GM23338 (cell line): Measurements from ENCODE around the gene ZNF112. TPM values are rescaled to one million over a fixed set of nuclear protein-coding genes. Genes with fewer than 3 reads are reported as not detected.

Source experiments
- ATAC-seq: fragments of 200-7000 bp; cut with Tn5 transposase; 3 replicates; pipeline ENCODE4 v1.9.1; 2020
- DNase-seq: peaks from one replicate; pipeline ENCODE4 v3.0.0-alpha.2; 2015; ENCODE audit warnings: low spot score
- H2AFZ ChIP-seq: fragments of 200-600 bp; sonication (generic); 2 replicates; pipeline ENCODE4 v1.8.0; 2016; ENCODE audit warnings: antibody characterized with exemption, mild to moderate bottlenecking, moderate library complexity
- H3F3A ChIP-seq: fragments of 200-600 bp; sonication (generic); replicated peaks from 2 replicates; pipeline ENCODE4 v1.8.0; 2017; ENCODE audit warnings: antibody characterized with exemption, mixed run types, low read depth
- H3K27ac ChIP-seq: fragments of 200-600 bp; sonication (generic); 2 replicates; pipeline ENCODE4 v1.6.1; 2016; ENCODE audit warnings: low read depth
- H3K27me3 ChIP-seq: fragments of 200-600 bp; sonication (generic); 2 replicates; pipeline ENCODE4 v1.8.0; 2016; ENCODE audit warnings: mild to moderate bottlenecking, mixed run types, moderate library complexity; ENCODE audit not compliant: insufficient read depth
- H3K36me3 ChIP-seq: fragments of 200-600 bp; sonication (generic); 2 replicates; pipeline ENCODE4 v1.8.0; 2016; ENCODE audit warnings: mild to moderate bottlenecking; ENCODE audit not compliant: insufficient read depth
- H3K4me1 ChIP-seq: fragments of 200-600 bp; sonication (generic); 2 replicates; pipeline ENCODE4 v1.8.0; 2016; ENCODE audit warnings: mild to moderate bottlenecking, moderate library complexity; ENCODE audit not compliant: insufficient read depth
- H3K4me2 ChIP-seq: fragments of 200-600 bp; sonication (generic); 2 replicates; pipeline ENCODE4 v1.7.1; 2017; ENCODE audit warnings: mixed run types
- H3K4me3 ChIP-seq: fragments of 200-600 bp; sonication (generic); 2 replicates; pipeline ENCODE4 v1.6.1; 2016; ENCODE audit warnings: mixed run types
- H3K79me2 ChIP-seq: fragments of 200-600 bp; sonication (generic); replicated peaks from 2 replicates; pipeline ENCODE4 v1.8.0; 2017; ENCODE audit warnings: mild to moderate bottlenecking; ENCODE audit not compliant: insufficient read depth
- H3K9me2 ChIP-seq: fragments of 200-600 bp; sonication (generic); 2 replicates; pipeline ENCODE4 v1.8.0; 2017; ENCODE audit not compliant: insufficient read depth
- H4K20me1 ChIP-seq: fragments of 200-600 bp; sonication (generic); replicated peaks from 2 replicates; pipeline ENCODE4 v1.8.0; 2017; ENCODE audit warnings: mild to moderate bottlenecking; ENCODE audit not compliant: insufficient read depth
- H3K27ac Mint-ChIP-seq: 2 replicates; pipeline ENCODE4 v1.8.0; 2020; ENCODE audit warnings: inconsistent platforms, mild to moderate bottlenecking, moderate library complexity, mixed read lengths
- H3K27me3 Mint-ChIP-seq: 3 replicates; pipeline ENCODE4 v1.8.0; 2022; ENCODE audit warnings: low read depth, mild to moderate bottlenecking, moderate library complexity, mixed read lengths, inconsistent platforms; ENCODE audit not compliant: insufficient read depth, poor library complexity
- H3K36me3 Mint-ChIP-seq: 3 replicates; pipeline ENCODE4 v1.8.0; 2021; ENCODE audit warnings: low read depth, mild to moderate bottlenecking, inconsistent platforms, moderate library complexity, mixed read lengths
- H3K4me1 Mint-ChIP-seq: 3 replicates; pipeline ENCODE4 v1.8.0; 2020; ENCODE audit warnings: mild to moderate bottlenecking, inconsistent platforms, mixed read lengths
- H3K4me3 Mint-ChIP-seq: 3 replicates; pipeline ENCODE4 v1.8.0; 2021; ENCODE audit warnings: moderate library complexity, mild to moderate bottlenecking, inconsistent platforms, mixed read lengths
- H3K9me3 Mint-ChIP-seq: 3 replicates; pipeline ENCODE4 v1.8.0; 2020; ENCODE audit warnings: moderate library complexity, mild to moderate bottlenecking, inconsistent platforms, mixed read lengths
- CREB1 ChIP-seq: fragments of 250-450 bp; sonication (Bioruptor Pico); IDR thresholded peaks from 2 replicates; pipeline ENCODE4 v1.5.0; 2020; ENCODE audit warnings: low read depth, mild to moderate bottlenecking, moderate library complexity
- CTCF ChIP-seq, 2 experiments: fragments of 200-600 bp in 1 of 2; sonication (generic) in 1 of 2; conservative IDR thresholded peaks; 2 replicates each; pipeline versions ENCODE4 v1.5.1 to v1.6.1; 2016 to 2017; ENCODE audit warnings: antibody characterized with exemption in 2 of 2, low read depth in 2 of 2, mild to moderate bottlenecking in 2 of 2, moderate library complexity in 1 of 2
- EZH2 ChIP-seq: fragments of 200-600 bp; sonication (generic); IDR thresholded peaks from one replicate; pipeline ENCODE4 v1.8.0; 2017; ENCODE audit warnings: antibody characterized with exemption, mild to moderate bottlenecking, low read depth; ENCODE audit not compliant: unreplicated experiment
- EZH2phosphoT487 ChIP-seq: fragments of 200-600 bp; sonication (generic); IDR thresholded peaks from one replicate; pipeline ENCODE4 v1.8.1; 2018; ENCODE audit warnings: antibody characterized with exemption; ENCODE audit not compliant: unreplicated experiment
- NANOG ChIP-seq: IDR thresholded peaks from 2 replicates; pipeline ENCODE4 v1.6.1; 2016; ENCODE audit warnings: antibody characterized with exemption, borderline replicate concordance
- POLR2AphosphoS5 ChIP-seq: IDR thresholded peaks from 2 replicates; pipeline ENCODE4 v1.6.1; 2016; ENCODE audit warnings: antibody characterized with exemption, low read depth
- ZNF331 ChIP-seq: fragments of 250-450 bp; sonication (Bioruptor Pico); IDR thresholded peaks from 2 replicates; pipeline ENCODE4 v1.5.0; 2020; ENCODE audit warnings: low read depth, mild to moderate bottlenecking, moderate library complexity
- ZNF462 ChIP-seq: fragments of 250-450 bp; sonication (Bioruptor Pico); IDR thresholded peaks from 2 replicates; pipeline ENCODE4 v1.5.0; 2020; ENCODE audit warnings: mild to moderate bottlenecking, moderate library complexity
- polyA plus RNA-seq: library from polyadenylated mRNA; unstranded; fragments of >200 nt; fragmentation: Nextera tagmentation; extraction: Ambion mirVana; gene quantifications from 2 replicates; pipeline ENCODE4 v1.2.1, GENCODE V29; 2016
- total RNA-seq: library from RNA; depleted of rRNA; stranded (reverse); fragments of >200 nt; shearing (Covaris generic); gene quantifications from 2 replicates; pipeline ENCODE4 v1.2.3, GENCODE V29; 2014

Gene ZNF112
- total and polyA plus RNA-seq, 2 experiments from 2014 or later = 3.0 to 4.2 TPM

GRCh38 chr19:44284968-44285367 lies 71.5 kb downstream of the ZNF112 start:
- Histone ChIP-seq H3K4me3 (no peak overlapping the region), H3F3A (no peaks in the 10 kb centered on the region), H2AFZ (no peak overlapping the region), H3K9me2 (no peaks in the 10 kb centered on the region), H4K20me1 (no peaks in the 10 kb centered on the region; the same call in 1 of the 2 replicates), H3K4me1 (no peaks in the 10 kb centered on the region), H3K4me2 (no peak overlapping the region), H3K27ac (no peak overlapping the region), H3K27me3 (no peaks in the 10 kb centered on the region), H3K36me3 (peaks cover 3% of the 10 kb centered on the region), H3K79me2 (no peaks in the 10 kb centered on the region)
- H3K4me1 Mint-ChIP-seq = peaks cover 6% of the 10 kb centered on the region
- H3K9me3 Mint-ChIP-seq = peaks cover 2% of the 10 kb centered on the region; the same call in 1 of the 3 replicates
- TF ChIP-seq ZNF331 (CRISPR knock-in tag) = no peak
- TF ChIP-seq POLR2AphosphoS5 = no peak
- no peak for TF ChIP-seq ZNF462 (CRISPR knock-in tag)
- TF ChIP-seq CREB1 = no peak
- no peak for TF ChIP-seq EZH2phosphoT487
- no peak for TF ChIP-seq NANOG
- TF ChIP-seq EZH2 = no peak
- TF ChIP-seq CTCF (conservative IDR thresholded peaks at IDR 0.05; ENCODE audit: low read depth in 2 of 2) = no peak
- H3K27ac Mint-ChIP-seq = no peak overlapping the region
- H3K36me3 Mint-ChIP-seq = peaks cover 41% of the 10 kb centered on the region
- ATAC-seq = no peak
- no peak for DNase-seq
- no peaks in the 10 kb centered on the region for H3K27me3 Mint-ChIP-seq
- no peak overlapping the region for H3K4me3 Mint-ChIP-seq
